CD4-positive, CD25-positive, alpha-beta regulatory T cell (primary cell): ENCODE measurements around the gene CBLB. TPM values are rescaled to one million over a fixed set of nuclear protein-coding genes. Genes with fewer than 3 reads are reported as not detected.

ENCODE experiments used
- ATAC-seq, 2 donors: fragments of 150-1000 bp; cut with Tn5 transposase; one replicate each; pipeline ENCODE4 v1.10.0; 2021; ENCODE audit warnings: low read depth in 2 of 2, moderate number of reproducible peaks in 2 of 2, moderate library complexity in 1 of 2
- DNase-seq, 3 donors: peaks; one replicate each; pipeline versions ENCODE4 v3.0.0 to v3.0.0-alpha.2; 2012 to 2022; ENCODE audit warnings: mixed read lengths in 1 of 3
- H3K27ac ChIP-seq: one replicate; pipeline ENCODE4 v1.7.0; 2013; ENCODE audit warnings: mild to moderate bottlenecking, low read length; ENCODE audit not compliant: insufficient read depth, poor library complexity, severe bottlenecking
- H3K27me3 ChIP-seq: one replicate; pipeline ENCODE4 v1.7.0; 2013; ENCODE audit warnings: low read length; ENCODE audit not compliant: control insufficient read depth, insufficient read depth
- H3K36me3 ChIP-seq: one replicate; pipeline ENCODE4 v1.7.0; 2013; ENCODE audit warnings: mild to moderate bottlenecking, low read length, moderate library complexity; ENCODE audit not compliant: control insufficient read depth, insufficient read depth
- H3K4me1 ChIP-seq: 2 replicates; pipeline ENCODE4 v1.7.0; 2013; ENCODE audit warnings: mild to moderate bottlenecking, low read length; ENCODE audit not compliant: insufficient read depth, control insufficient read depth, poor library complexity, severe bottlenecking
- H3K4me3 ChIP-seq: one replicate; pipeline ENCODE4 v1.7.0; 2013; ENCODE audit warnings: low read depth, mild to moderate bottlenecking, low read length, moderate library complexity
- H3K9me3 ChIP-seq, 2 experiments: 1 replicate in 1 of 2; 2 replicates in 1 of 2; pipeline ENCODE4 v1.7.0; 2013; ENCODE audit warnings: low read length in 2 of 2, mild to moderate bottlenecking in 1 of 2, moderate library complexity in 1 of 2; ENCODE audit not compliant: control insufficient read depth in 2 of 2
- H3K27ac Mint-ChIP-seq, 3 donors: one replicate each; pipeline ENCODE4 v1.8.0; 2020 to 2022; ENCODE audit warnings: mild to moderate bottlenecking in 3 of 3, mixed read lengths in 3 of 3, moderate library complexity in 2 of 3
- H3K27me3 Mint-ChIP-seq: one replicate; pipeline ENCODE4 v1.8.0; 2022; ENCODE audit warnings: mild to moderate bottlenecking, mixed read lengths
- H3K36me3 Mint-ChIP-seq: one replicate; pipeline ENCODE4 v1.8.0; 2020; ENCODE audit warnings: mixed read lengths
- H3K4me1 Mint-ChIP-seq, 4 donors: one replicate each; pipeline ENCODE4 v1.8.0; 2020 to 2022; ENCODE audit warnings: mixed read lengths in 4 of 4, mild to moderate bottlenecking in 1 of 4
- H3K4me3 Mint-ChIP-seq, 4 donors: one replicate each; pipeline ENCODE4 v1.8.0; 2020 to 2022; ENCODE audit warnings: mild to moderate bottlenecking in 4 of 4, mixed read lengths in 4 of 4, moderate library complexity in 3 of 4
- H3K9me3 Mint-ChIP-seq, 7 donors: one replicate each; pipeline ENCODE4 v1.8.0; 2020 to 2022; ENCODE audit warnings: mixed read lengths in 7 of 7, mild to moderate bottlenecking in 3 of 7, moderate library complexity in 2 of 7
- polyA plus RNA-seq, 4 donors: library from polyadenylated mRNA; unstranded; fragments of 300-500 nt; fragmentation: Illumina TruSeq; gene quantifications; one replicate each; pipeline ENCODE4 v1.2.3, GENCODE V29; 2021
- total RNA-seq: library from RNA; stranded (reverse); gene quantifications from one replicate; pipeline ENCODE4 v1.2.3, GENCODE V29; 2022

Gene CBLB
- total and polyA plus RNA-seq, 5 donors from 2014 or later = 23.9 to 83.1 (median 34.8) TPM

DNA sequence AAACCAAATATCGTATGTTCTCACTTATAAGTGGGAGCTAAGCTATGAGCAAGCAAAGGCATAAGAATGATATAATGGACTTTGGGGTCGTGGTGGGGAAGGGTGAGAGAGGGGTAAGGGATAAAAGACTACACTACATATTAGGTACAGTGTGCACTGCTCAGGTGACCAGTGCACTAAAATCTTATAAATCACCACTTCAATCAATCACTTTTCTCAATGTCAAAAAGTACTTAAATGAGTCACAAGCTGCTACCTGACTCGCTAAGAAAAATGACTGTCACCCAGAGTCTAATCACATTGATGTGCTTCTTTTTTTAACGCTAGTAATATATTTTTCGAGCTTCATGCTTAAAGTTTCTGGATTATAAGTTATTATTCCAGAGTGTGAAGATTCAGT lies 95.5 kb downstream of the CBLB start:
- peaks cover 43% of the 10 kb centered on the region for H3K36me3 Mint-ChIP-seq
- H3K4me1 Mint-ChIP-seq = peaks cover 40 to 91% (median 68%) of the 10 kb centered on the region in 4 donors
- peaks cover 4% of the 10 kb centered on the region for H3K27me3 Mint-ChIP-seq
- Histone ChIP-seq H3K36me3 (peaks cover 3% of the 10 kb centered on the region), H3K4me3 (no peak overlapping the region), H3K9me3 (no peaks in the 10 kb centered on the region), H3K27me3 (no peaks in the 10 kb centered on the region), H3K4me1 (peaks cover 13% of the 10 kb centered on the region), H3K27ac (no peak overlapping the region)
- DNase-seq (no peak), ATAC-seq (no peak)
- H3K4me3 Mint-ChIP-seq = peak overlapping the region in 1 of 4 donors; percentile 26
- H3K27ac Mint-ChIP-seq = peak overlapping the region in 1 of 3 donors; percentile 51
- no peaks in the 10 kb centered on the region for H3K9me3 Mint-ChIP-seq

DNA sequence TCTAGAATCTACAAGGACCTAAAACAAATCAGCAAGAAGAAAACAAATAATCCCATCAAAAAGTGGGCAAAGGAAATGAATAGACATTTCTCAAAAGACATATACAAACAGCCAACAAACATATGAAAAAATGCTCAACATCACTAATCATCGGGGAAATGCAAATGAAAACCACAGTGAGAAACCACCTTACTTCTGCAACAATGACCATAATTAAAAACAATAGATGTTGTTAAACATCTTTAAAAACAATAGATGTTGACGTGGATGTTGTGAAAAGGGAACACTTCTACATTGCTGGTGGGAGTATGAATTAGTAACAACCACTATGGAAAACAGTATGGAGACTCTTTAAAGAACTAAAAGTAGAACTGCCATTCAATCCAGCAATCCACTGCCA lies 96.2 kb downstream of the CBLB start:
- DNase-seq (no peak), ATAC-seq (no peak)
- Mint-ChIP-seq H3K4me1 (peaks cover 46 to 91% (median 69%) of the 10 kb centered on the region in 4 donors), H3K4me3 (peak overlapping the region in 2 of 4 donors; percentile 2 to 19), H3K9me3 (peaks cover 0 to 2% (median 0%) of the 10 kb centered on the region in 7 donors), H3K27ac (peak overlapping the region in 2 of 3 donors; percentile 14 to 51), H3K27me3 (peaks cover 4% of the 10 kb centered on the region), H3K36me3 (peaks cover 43% of the 10 kb centered on the region)
- Histone ChIP-seq H3K4me1 (peaks cover 18% of the 10 kb centered on the region), H3K27me3 (no peaks in the 10 kb centered on the region), H3K9me3 (no peaks in the 10 kb centered on the region), H3K4me3 (peak overlapping the region; percentile 16), H3K36me3 (peaks cover 3% of the 10 kb centered on the region), H3K27ac (no peak overlapping the region)

DNA sequence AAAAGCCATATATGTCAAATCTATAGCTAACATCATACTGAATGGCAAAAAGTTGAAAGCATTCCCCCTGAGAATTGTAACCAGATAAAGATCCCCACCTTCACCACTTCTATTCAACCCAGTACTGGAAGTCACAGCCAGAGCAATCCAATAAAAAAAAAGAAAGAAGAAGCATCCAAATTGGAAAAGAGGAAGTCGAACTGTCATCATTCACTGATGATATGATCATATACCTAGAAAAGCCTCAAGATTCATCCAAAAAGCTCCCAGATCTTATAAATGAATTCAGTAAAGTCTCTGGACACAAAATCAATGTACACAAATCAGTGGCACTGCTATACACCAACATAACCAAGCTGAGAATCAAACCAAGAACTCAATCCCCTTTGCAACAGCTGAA lies 97.4 kb downstream of the CBLB start:
- Mint-ChIP-seq H3K9me3 (peaks cover 0 to 2% (median 0%) of the 10 kb centered on the region in 7 donors), H3K4me3 (peak overlapping the region in 1 of 4 donors; percentile 6), H3K36me3 (peaks cover 43% of the 10 kb centered on the region), H3K4me1 (peaks cover 49 to 90% (median 68%) of the 10 kb centered on the region in 4 donors), H3K27me3 (no peaks in the 10 kb centered on the region), H3K27ac (no peak overlapping the region)
- peaks cover 3% of the 10 kb centered on the region for H3K36me3 ChIP-seq
- DNase-seq (no peak), ATAC-seq (no peak)
- no peaks in the 10 kb centered on the region for H3K9me3 ChIP-seq
- H3K27ac ChIP-seq = no peak overlapping the region
- H3K4me1 ChIP-seq = peaks cover 20% of the 10 kb centered on the region
- no peaks in the 10 kb centered on the region for H3K27me3 ChIP-seq
- H3K4me3 ChIP-seq = no peak overlapping the region

DNA sequence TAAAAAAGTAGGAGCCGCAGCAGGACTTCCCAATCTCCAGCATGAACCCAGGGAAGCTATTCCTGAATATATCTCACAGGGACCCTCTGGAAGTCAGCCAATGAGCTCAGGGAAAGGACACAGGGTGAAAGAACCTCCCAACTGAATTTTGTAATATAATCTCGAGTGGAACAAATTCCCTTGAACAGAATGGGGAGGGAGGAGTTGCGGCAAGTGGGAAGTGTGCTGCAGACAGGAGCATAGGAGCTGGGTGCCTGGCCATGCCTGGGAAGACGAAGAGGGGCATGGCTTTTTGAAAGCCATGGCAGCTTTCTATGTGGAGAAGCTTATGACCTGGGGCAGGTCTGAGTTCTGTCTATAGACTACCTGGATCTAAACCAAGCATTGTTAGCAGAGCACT lies 98.4 kb downstream of the CBLB start:
- Mint-ChIP-seq H3K36me3 (peaks cover 49% of the 10 kb centered on the region), H3K4me3 (peak overlapping the region in 1 of 4 donors; percentile 6), H3K4me1 (peaks cover 49 to 93% (median 73%) of the 10 kb centered on the region in 4 donors), H3K9me3 (peaks cover 0 to 2% (median 0%) of the 10 kb centered on the region in 7 donors), H3K27me3 (no peaks in the 10 kb centered on the region), H3K27ac (peak overlapping the region in 1 of 3 donors; percentile 13)
- peaks cover 3% of the 10 kb centered on the region for H3K36me3 ChIP-seq
- H3K4me3 ChIP-seq = no peak overlapping the region
- H3K27me3 ChIP-seq = no peaks in the 10 kb centered on the region
- peaks cover 18% of the 10 kb centered on the region for H3K4me1 ChIP-seq
- DNase-seq (no peak), ATAC-seq (no peak)
- no peaks in the 10 kb centered on the region for H3K9me3 ChIP-seq
- no peak overlapping the region for H3K27ac ChIP-seq

DNA sequence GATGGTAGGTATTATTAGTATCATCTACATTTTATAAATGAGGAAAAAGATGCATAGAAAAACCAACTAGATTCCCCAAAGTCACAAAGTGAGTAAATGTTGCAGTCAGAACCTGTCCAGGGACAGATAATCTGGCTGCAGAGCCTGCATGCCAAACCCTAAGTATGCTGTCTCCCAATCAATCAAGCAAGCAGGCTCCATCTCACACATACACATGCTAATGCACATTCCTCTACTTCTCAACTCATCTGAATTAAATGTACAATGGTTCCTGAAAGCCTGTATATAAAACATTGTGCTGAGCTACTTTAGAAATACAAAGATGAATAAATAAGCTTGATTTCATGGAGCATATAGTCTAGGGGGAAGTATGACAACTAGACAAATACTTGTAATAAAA lies 101.0 kb downstream of the CBLB start:
- Mint-ChIP-seq H3K27me3 (no peaks in the 10 kb centered on the region), H3K9me3 (peaks cover 0 to 6% (median 2%) of the 10 kb centered on the region in 7 donors)
- no peak overlapping the region for H3K27ac ChIP-seq

DNA sequence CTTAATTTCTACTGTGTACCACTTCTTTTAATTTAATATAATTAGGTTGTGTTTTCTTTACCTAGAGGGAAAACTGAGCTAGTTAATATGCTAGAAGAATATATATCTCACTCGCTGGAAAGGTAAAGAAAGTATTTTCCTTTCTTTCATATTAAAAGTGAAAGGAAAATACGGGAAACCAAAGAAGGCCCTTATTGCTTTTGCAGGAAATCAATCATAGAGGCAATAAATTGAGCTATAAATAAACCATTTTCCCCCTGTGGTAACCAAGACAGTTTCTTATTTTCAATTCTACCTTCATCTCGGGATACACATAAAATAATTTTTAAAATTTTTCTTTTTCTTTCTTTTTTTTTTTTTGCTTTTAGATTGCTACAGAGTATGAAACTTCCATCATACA lies 101.6 kb downstream of the CBLB start:
- peak overlapping the region; percentile 16 for H3K27ac ChIP-seq

More for the DNA sequence above, 101.0 kb downstream of the CBLB start:
- no peaks in the 10 kb centered on the region for H3K27me3 ChIP-seq
- no peak for DNase-seq
- Mint-ChIP-seq H3K4me1 (peaks cover 53 to 88% (median 66%) of the 10 kb centered on the region in 4 donors), H3K4me3 (peak overlapping the region in 3 of 4 donors; percentile 2 to 43 (median 10)), H3K27ac (peak overlapping the region; percentile 2 to 86 (median 42)), H3K36me3 (peaks cover 51% of the 10 kb centered on the region)
- H3K36me3 ChIP-seq = peaks cover 4% of the 10 kb centered on the region
- peaks cover 0 to 4% of the 10 kb centered on the region in 2 experiments for H3K9me3 ChIP-seq
- ATAC-seq = no peak
- peak overlapping the region; percentile 61 for H3K4me3 ChIP-seq
- H3K4me1 ChIP-seq = peaks cover 27% of the 10 kb centered on the region

DNA sequence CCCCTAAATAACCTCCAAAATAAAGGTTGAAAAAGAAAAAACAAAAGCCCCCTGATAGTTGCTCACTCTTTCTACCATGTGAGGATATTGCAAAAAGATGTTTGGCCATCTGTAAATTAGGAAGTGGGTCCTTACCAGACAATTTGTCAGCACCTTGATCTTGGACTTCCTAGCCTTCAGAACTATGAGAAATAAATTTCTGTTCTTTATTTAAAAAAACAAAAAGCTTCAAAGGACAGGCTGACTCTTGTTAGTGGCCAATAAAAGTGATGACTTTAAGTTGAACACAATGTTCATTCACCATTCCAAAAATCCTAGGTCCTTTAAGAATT lies 103.5 kb downstream of the CBLB start:
- Histone ChIP-seq H3K27me3 (no peaks in the 10 kb centered on the region), H3K4me3 (peak overlapping the region; percentile 39), H3K36me3 (peaks cover 14% of the 10 kb centered on the region), H3K4me1 (peaks cover 27% of the 10 kb centered on the region), H3K27ac (no peak overlapping the region), H3K9me3 (peaks cover 0 to 20% of the 10 kb centered on the region in 2 experiments)
- peaks cover 46% of the 10 kb centered on the region for H3K36me3 Mint-ChIP-seq
- no peaks in the 10 kb centered on the region for H3K27me3 Mint-ChIP-seq
- DNase-seq (no peak), ATAC-seq (no peak)
- H3K4me1 Mint-ChIP-seq = peaks cover 51 to 79% (median 54%) of the 10 kb centered on the region in 4 donors
- peak overlapping the region; percentile 73 to 97 (median 81) for H3K27ac Mint-ChIP-seq
- peak overlapping the region in 3 of 4 donors; percentile 8 to 56 (median 36) for H3K4me3 Mint-ChIP-seq
- peaks cover 3 to 18% (median 12%) of the 10 kb centered on the region in 7 donors for H3K9me3 Mint-ChIP-seq

More for the DNA sequence above, 101.6 kb downstream of the CBLB start:
- H3K27ac Mint-ChIP-seq = peak overlapping the region in 1 of 3 donors; percentile 34
- Histone ChIP-seq H3K4me1 (peaks cover 27% of the 10 kb centered on the region), H3K9me3 (peaks cover 0 to 9% of the 10 kb centered on the region in 2 experiments), H3K4me3 (peak overlapping the region; percentile 61), H3K27me3 (no peaks in the 10 kb centered on the region), H3K36me3 (peaks cover 10% of the 10 kb centered on the region)
- H3K9me3 Mint-ChIP-seq = peaks cover 0 to 10% (median 5%) of the 10 kb centered on the region in 7 donors
- H3K4me1 Mint-ChIP-seq = peaks cover 48 to 83% (median 60%) of the 10 kb centered on the region in 4 donors
- no peak for ATAC-seq
- DNase-seq = no peak
- peaks cover 51% of the 10 kb centered on the region for H3K36me3 Mint-ChIP-seq
- no peaks in the 10 kb centered on the region for H3K27me3 Mint-ChIP-seq
- peak overlapping the region in 3 of 4 donors; percentile 31 to 75 (median 67) for H3K4me3 Mint-ChIP-seq
